GM18861 (cell line): Measurements from ENCODE around the gene HOXA4.

Experiments
- ATAC-seq: cut with Tn5 transposase; IDR thresholded peaks from one replicate; pipeline ENCODE4 v1.9.1; 2021; ENCODE audit not compliant: unreplicated experiment

The HOXA4 gene

GRCh38 chr7:27133409-27134231 is 3.1 kb upstream of the HOXA4 start:
- ATAC-seq, result no peak

GRCh38 chr7:27132978-27133377 is 2.4 kb upstream of the HOXA4 start:
- ATAC-seq, result no peak

GRCh38 chr7:27132214-27132613 is 1.7 kb upstream of the HOXA4 start:
- ATAC-seq, result no peak

GRCh38 chr7:27131390-27131819 is 848 bp upstream of the HOXA4 start:
- no peak for ATAC-seq

GRCh38 chr7:27129729-27130539 is 623 bp downstream of the HOXA4 start:
- no peak for ATAC-seq

- no peak for ATAC-seq
These were observed 1.5 kb downstream of the HOXA4 start for GRCh38 chr7:27128776-27129728.

GRCh38 chr7:27128034-27128433 is 2.5 kb downstream of the HOXA4 start:
- ATAC-seq, result no peak

GRCh38 chr7:27126596-27127327 is 3.8 kb downstream of the HOXA4 start:
- ATAC-seq, result no peak

GRCh38 chr7:27125986-27126394 is 4.6 kb downstream of the HOXA4 start:
- no peak for ATAC-seq

- no peak for ATAC-seq
These were observed 5.5 kb downstream of the HOXA4 start for GRCh38 chr7:27124902-27125689.

- ATAC-seq, result no peak
These were observed 6.3 kb downstream of the HOXA4 start for GRCh38 chr7:27124096-27124901.

- no peak for ATAC-seq
These were observed 7.0 kb downstream of the HOXA4 start for GRCh38 chr7:27123477-27124053.

GRCh38 chr7:27123007-27123476 is 7.5 kb downstream of the HOXA4 start:
- ATAC-seq, result no peak

GRCh38 chr7:27122077-27122910 is 8.3 kb downstream of the HOXA4 start:
- no peak for ATAC-seq

- ATAC-seq, result no peak
These were observed 8.9 kb downstream of the HOXA4 start for GRCh38 chr7:27121684-27122076.

- ATAC-seq, result no peak
These were observed 11.1 kb downstream of the HOXA4 start for GRCh38 chr7:27119412-27119911.

GRCh38 chr7:27118580-27118979 is 12.0 kb downstream of the HOXA4 start:
- no peak for ATAC-seq
